Cerebellar cortex (tissue), 1 donor: ENCODE results near the gene ARSI.

Experiments used
- DNase-seq: peaks from one replicate; pipeline ENCODE4 v3.0.0-alpha.2; 2015; ENCODE audit warnings: low spot score

Gene ARSI

DNA sequence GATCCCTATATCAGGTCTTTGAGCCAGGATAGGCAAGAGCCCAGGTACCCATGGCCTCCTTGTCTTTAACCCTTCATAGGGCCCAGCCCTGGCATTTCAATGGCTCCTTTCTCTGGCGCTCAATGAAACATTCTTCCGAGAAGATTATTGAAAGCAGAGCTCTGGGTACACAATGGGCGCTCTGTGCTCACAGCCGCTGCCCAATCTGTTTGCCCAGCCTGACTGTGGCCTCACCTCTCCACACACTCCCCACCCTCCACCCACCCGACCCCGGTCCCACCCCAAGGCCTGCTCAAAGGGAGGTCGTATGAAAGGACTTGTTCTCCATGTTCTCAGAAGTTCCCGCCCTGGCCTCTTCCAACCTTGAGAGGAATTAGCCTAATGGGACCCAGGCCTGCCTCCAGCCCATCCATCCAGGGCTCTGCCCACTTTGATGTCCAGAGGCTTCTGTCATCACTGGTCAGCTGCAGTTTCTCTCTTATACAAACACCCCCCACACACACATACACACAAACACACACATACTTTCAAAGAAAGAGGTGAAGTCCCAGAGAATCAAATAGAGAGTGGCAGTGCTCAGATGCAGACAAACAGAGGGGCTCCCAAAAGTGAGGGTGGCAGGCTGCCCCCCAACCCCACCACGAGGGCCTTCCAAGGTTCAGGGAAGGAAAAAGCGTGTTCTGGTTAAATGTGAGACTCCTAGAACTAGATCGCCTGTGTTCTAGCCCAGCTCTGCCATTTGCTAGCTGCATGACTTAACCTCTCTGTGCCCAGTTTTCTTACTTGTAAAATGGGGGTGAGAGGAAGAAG, 5.1 kb upstream of the ARSI start:
- DNase-seq, result no peak

DNA sequence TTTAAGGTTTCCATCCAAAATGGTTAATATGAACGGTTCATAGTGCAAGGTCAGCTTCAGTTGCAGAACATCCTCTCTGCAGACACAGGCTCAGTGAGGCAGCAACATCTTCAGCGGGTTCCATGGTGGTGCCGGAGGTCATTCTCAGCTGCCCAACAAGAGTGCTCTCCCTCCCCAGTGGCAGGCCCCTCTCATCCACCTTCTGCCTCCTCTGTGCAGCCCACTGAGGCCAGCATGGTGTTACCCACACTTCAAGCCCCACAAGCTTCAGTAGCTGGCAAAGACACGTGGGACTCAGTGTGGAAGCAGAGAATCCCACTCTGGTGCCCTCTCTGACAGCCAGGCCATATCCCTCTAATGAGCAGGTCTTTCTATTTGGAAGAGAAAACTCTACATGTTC, 4.1 kb upstream of the ARSI start:
- DNase-seq, result no peak

- DNase-seq, result no peak
Observed at GRCh38 chr5:150305557-150305956, 2.9 kb upstream of the ARSI start.

GRCh38 chr5:150305095-150305494, 2.4 kb upstream of the ARSI start:
- no peak for DNase-seq

DNA sequence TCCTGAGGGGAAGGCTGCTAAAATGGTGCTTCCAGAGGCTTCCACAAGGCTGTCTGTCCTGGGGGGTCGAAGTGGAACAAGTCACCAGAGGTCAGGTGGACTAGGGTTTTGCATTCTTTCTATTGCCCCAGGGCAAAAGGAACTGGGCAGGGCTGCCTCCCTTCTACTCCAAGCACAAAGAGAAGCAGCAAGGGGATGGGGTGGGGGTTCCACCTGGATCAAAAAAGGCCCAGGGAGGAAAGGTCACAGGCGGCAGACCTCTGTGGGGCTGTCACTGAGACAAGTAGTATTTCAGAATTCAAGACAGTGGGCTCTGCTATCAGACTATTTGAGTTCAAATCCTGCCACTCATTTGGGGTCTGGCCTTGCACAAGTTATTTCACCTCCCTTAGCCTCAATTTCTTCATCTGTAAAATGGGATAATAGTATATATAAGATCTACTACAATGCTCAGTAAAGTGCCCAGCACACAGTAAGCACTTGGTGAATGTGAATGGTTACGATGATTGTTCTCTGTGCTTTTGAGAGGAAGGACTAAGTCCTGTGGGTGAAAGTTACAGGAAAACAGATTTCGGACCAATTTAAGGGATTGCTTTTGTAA, 1.9 kb upstream of the ARSI start:
- no peak for DNase-seq

DNA sequence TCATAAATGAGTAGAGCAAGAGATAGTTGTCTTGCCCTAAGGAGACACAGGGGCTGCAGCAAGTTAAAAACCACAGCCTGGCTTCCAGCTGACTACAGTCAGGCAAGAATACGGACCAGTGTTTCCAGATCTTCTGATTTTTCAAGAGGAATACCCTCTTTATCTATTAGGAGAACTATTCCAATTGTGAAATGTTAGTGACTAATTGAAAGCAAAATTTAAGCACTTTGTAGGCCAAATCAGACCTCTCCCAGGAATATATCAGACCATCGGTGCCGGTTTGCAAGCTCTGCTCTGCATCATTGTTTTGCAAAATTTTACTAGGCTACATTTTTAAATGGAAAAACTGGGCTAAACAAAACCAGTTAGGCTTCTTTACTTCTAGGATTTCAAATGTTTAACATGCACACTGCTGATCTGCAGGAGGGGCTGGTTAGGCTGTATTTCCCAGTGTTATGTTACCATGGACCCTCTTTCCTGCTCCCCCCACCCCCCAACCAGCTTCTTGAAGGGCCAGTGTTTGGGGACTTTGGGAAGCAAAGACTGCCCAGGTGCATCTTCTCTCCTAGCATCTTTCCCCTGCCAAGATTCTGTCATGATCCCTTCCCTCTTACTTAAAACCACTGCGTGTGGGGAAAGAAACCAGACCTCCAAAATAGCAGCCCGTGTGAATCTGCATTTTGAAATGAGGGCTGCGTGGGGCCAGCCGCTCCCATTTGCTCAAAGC, 1.1 kb upstream of the ARSI start:
- no peak for DNase-seq

- peak; percentile 38 for DNase-seq
Observed at GRCh38 chr5:150303070-150303615, 438 bp upstream of the ARSI start.

DNA sequence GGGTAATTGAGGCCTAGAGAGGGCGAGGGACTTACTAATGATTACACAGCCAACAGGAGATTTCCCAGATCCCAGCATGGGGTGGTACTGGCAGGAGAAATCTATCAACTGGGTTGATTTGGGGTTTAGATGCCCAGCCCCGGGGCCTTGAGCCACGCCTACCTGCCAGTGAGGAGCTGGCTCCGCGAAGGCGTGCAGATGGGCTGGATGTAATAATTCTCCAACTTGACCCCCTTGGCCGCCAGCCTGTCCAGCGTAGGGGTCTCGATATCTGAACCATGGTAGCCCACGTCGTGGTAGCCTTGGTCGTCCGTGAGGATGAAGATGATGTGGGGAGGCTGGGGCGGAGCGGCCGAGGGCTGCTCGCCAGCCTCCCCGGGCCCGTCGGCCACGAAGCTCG, 804 bp downstream of the ARSI start:
- no peak for DNase-seq

GRCh38 chr5:150301170-150301505, 1.6 kb downstream of the ARSI start:
- peak; percentile 41 for DNase-seq

DNA sequence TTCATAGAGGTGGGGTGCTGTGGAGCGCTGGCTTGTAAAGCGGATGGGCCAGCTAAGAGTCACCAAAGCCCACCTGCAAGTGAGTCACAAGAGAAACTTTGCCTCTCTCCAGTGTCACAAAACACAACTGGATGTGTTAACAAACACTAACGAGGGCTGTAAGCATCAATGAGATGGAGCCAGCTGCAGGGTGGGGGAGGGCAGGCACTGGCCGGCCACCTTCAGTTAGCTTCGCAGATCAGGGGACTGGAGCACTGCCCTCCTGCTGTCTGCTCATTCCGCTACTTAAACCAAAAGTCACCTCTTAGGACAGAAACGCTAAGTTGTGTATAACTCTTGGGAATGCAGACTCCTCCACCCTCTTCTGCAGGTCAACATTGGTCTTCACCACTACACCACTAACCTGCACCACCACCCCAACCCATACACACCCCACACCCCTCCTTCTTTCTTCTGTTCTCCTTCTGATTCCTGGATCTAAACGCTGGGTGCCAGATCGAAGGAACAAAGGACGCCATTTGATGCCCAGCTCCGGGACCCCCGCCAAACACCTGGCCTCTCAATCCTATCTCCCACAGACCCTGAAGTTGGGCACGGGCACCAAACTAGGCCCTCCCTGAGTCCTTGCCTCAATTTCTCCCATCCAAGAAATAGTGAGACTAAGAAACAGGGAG, 2.1 kb downstream of the ARSI start:
- DNase-seq, result peak; percentile 35

DNA sequence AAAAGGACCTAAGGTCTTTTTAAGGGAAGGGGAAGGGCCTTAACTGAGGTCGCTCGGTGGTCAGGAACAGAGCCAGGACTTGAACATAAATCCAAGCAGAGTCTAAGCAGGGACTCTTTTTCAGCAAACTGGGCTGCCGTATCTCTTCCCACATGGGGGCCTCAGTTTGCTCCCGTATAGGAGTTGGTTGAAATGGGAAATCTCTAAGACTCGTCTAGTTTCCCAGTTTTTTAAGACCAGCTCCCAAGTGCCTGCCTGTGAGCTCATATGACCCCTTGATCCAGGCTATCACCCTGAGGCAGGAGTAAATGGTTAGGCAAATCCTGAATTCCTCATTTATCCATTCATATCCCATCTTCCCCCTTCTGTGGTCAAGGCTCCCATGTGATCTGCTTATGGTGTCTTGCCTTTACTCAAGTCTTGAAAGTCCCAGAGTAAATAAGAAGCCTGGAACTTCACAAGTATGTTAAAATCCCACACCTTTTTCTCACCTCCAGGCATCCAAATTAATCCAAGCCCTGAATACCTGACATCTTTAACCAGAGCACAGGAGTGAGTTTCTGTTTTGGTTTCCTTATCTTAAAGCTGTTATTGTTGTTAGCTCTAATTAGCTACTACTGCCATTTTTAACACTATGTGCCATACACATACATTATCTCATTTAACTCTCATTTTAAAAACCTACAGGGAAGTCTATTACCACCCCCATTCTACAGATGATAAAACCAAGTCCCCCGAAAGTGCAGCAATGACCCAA, 3.0 kb downstream of the ARSI start:
- DNase-seq, result peak; percentile 55

GRCh38 chr5:150298701-150299451, 3.8 kb downstream of the ARSI start:
- peak; percentile 64 for DNase-seq

GRCh38 chr5:150297934-150298595, 4.6 kb downstream of the ARSI start:
- no peak for DNase-seq

- DNase-seq, result no peak
Observed at GRCh38 chr5:150297236-150297890, 5.3 kb downstream of the ARSI start.

DNA sequence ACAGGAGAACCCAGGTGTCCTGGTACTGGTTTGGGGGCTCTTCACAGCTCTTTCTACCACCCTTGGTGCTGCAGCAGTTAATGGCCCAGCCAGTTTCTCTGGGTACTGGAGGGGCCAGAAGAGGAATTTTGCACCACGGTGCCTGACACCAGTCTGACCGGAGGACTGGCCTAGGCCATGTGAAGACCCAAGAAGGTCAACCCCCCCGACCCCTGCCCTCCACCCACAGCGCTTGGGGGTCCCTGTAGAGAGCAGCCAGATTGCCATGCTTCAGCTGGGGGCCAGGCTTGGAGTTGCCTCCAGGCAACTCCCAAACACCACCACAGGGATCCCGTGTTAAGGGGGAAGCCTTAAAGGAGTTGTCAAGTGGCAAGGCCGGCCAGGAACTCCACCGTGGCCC, 6.2 kb downstream of the ARSI start:
- DNase-seq, result no peak

- no peak for DNase-seq
Observed at GRCh38 chr5:150295741-150296486, 6.8 kb downstream of the ARSI start.

DNA sequence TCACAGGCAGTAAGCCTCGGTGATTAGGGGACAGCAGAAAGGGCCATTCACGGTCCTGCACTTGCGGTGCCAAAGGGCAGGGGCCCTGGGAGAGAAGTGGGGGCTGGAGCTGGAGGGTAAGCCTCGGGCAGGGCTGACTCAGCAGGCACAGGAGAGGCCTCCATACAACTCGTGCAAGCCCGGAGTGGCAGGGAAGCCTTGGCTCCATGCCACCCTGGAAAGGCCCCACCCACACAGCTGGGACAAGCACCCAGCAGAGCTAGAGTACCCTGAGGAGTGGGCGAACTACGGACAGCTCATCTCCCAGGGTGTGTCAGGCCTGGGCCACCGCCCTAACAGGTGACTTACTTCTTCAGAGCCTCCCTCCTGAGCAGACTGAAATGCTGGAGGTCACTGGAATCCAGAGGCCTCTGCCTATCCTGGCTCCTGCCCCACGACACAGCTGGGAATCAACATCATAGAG, 7.5 kb downstream of the ARSI start:
- no peak for DNase-seq

GRCh38 chr5:150294551-150295071, 8.1 kb downstream of the ARSI start:
- DNase-seq, result no peak
